HG02763 (cell line): ENCODE measurements around the gene MAP1B.
A peak's percentile ranks its signal among the peaks of the same experiment; 100 is the strongest.

Experiments
- ATAC-seq: cut with Tn5 transposase; IDR thresholded peaks from one replicate; pipeline ENCODE4 v1.9.1; 2021; ENCODE audit warnings: mild to moderate bottlenecking, moderate library complexity; ENCODE audit not compliant: unreplicated experiment

MAP1B gene

DNA sequence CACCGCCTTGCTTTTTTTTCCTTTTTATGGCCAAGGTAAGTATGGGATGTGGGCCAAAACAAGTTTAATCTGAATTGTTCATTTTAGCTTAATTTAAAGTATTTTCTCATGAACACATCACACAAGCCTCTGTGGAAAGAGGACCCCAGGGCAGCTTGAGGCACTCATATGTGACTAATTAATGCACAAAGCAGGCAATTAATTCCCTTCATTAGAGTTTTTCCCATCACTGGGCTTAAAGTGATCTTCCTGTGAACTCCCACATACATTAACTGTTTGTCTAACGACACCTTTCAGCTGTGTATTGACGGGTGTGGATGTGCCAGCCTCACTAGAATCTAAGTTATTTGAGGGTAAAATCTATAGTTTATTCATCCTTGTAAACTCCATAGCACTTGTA lies 109.5 kb downstream of the MAP1B start:
- ATAC-seq, result no peak

DNA sequence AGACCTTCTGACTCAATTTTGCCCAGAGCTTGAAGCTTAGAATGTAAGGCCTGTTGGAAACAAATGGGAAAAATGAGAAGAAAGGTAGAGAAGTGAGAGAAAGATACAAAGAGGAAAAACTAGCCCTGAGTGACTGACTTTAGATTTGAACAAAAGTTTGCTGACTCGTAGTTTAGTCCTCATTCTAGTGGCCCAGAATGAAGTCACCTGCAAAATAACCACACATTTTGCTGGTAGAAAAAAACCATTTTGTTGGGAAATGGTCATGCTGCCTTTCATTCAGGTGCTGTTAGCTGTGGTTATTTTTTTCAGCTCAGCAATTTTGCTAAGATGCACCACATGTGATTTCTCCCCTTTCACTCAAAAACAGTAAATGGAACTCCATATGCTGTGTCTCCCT lies 113.8 kb downstream of the MAP1B start:
- no peak for ATAC-seq

DNA sequence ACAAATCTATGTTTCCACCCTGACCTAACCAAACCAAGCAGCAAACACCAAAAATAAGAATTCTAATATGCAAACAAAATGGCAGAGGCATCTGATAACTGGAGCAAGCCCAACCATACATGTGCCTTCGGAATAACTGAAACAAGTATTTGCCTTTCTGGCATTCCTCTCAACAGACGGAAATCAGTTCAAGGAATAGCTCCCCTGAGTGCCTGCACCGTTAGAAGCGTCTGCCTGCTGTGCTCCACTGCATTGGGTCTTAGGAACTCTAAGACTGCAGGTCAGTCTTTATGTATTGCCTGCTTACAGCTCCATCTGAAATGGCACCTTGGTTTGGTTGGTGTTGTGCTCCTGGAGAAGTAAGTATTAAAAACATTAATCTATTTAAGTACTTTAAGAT lies 114.3 kb downstream of the MAP1B start:
- no peak for ATAC-seq

DNA sequence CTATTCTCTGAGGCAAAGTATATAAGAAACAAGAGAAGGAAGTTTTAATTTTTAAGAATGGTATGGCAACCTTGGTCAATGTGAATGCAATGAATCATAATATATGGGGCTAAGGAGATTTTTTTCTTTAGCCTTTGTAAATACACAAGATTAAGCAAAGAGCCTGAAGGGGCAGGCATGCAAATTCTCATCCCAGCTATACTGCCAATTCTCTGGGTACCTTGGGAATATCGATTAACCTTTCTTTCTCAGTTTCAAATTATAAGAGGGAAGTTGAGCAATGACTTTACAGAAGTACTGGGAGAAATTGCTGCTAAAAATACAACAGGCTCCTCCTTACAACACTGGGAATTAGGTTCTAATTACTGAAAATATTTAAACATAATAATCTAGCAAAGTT lies 115.2 kb downstream of the MAP1B start:
- no peak for ATAC-seq

DNA sequence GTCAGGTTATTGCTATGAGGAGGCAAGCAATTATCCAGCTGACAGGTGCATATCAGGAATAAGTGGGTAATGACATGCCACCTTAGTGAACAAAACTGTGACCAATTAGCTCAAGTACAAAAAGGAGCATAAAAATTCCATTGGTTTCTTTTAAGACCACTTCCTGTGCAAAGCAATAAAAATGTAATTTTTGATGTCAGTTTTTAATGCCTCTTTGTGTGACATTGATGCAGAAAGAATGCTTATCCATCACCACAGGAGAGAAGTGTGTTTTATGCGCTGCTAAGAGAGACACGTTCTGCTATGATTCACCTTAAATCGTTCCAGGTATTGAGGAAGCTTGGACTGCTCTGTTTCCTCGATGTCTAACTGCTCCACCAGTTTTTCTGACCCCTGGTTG lies 116.1 kb downstream of the MAP1B start:
- ATAC-seq, result no peak

DNA sequence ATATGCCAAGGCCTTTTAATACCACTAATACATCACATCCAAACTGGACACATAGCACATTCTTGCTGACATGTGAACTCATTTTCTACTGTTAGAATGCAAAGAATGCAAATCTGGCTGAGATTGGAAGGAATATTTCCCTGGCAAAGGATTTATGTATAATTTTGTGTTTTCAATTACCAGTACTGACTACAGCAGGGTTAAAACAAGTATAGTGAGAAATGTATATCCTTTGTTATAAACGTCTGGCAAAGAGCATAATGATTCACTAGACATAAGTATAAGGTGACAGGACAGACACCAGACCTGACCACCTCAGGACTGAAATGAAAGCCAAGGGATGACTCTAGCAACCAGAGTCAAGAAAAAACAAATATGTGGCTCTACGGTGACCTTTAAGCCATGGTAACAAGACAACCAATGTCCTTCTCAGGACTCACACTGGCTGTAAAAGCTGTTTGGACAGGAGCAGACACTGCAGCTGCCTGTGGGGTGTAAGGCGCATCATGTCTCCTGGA lies 117.7 kb downstream of the MAP1B start:
- ATAC-seq, result no peak

DNA sequence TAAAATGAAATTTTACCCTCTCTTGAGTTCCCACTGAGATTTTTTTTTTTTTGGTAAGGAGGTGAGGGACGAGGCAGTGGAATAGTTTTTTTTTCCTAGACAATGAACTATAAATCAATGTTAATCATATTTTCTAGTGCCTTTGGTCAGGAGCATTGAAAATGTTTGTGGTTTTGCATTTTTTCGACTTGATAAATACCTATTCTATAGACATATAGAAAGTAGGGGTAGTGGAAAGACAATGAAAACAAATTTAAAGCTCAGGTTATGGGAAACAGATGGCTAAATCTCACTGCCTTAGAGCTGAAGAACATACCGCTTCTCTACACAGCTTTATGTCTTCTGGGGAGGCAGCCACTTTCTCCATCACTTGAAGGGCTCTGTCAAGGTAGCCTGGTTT lies 118.5 kb downstream of the MAP1B start:
- no peak for ATAC-seq

DNA sequence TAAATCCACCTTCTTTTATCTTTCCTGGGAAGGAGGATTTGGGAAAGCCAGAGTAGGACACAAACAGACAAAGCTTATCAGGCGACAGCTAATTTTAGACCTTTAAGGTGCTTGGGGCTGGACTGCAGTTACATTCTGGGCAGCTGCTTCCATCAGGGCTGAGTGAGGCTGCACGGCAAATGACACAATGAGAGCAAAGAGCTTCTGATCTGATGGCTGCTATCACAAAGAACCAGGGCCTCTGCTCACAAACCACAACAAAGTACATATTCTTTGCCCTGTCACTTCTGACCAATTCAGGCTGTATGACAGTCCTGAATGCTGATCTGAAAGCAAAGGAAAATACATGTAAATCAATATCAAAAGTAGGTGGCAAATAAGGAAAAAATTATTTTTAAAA lies 119.7 kb downstream of the MAP1B start:
- ATAC-seq, result no peak

DNA sequence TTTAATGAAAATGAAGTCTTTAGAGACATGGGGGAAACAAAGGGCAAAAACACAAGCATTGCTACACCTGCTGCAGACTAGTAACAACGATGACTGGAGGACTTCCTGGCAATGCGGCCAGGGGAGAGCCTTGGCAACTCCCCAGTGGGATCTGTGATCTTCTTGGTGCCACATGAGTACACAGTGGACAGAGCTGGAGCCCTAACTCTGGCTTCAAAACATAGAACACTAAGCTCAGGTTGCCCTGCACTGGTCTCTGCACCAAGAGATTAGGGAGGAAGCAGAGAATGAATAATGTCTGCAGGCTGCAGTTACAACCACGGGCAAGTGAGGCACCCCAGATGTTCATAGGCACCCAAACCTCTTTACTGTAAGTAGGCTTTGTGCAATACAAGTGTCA lies 121.7 kb downstream of the MAP1B start:
- no peak for ATAC-seq

DNA sequence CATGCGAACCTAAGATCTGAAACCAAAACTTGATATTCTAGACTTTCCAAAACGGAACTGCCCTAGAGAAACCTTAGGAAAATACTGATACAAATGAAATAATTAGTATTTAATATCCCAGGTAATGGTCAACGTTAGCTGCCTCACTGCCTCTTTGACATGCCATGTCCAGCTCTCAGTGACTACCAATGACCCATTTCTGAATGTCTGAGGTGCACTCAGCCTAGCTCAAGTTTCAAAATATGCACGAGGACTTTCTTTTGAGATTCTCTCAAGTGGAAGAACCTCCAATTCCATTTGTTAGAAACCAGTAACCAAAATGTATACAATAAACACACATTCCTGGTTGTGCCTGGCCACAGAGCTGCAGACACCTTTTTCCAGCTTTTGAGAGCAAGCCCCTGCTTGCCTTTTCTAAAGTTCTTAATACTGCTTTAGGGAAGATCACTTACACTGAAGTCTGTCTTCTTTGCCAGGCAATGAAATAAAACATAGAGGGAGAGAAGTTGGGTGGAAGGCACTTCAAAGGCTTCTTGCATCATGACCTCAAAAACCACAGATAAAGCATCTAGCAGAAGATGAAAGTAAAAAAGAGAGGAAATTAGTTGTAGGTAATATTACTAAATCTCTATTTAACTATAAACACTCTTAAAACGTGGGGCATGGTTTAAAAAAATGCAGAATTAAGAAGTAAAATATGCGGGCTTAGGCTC lies 124.9 kb downstream of the MAP1B start:
- no peak for ATAC-seq

DNA sequence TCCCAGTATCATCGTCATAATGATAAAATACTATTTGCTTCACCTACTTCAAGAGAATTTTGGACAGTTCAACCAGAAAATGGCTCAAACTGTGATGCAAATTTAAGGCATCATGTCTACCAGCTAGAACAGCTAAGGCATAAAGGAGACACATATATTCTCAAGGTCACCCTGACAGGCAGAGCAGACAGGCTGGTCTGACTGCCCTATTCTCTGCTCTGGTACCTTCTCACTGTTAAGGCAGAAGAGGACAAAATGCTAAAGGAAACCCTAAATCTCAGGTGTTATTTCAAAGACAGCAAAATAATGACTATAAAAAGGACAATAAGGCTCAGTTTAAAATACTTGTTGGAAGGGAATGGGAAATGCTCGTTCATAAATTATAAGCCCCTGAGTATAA lies 125.6 kb downstream of the MAP1B start:
- ATAC-seq, result no peak

DNA sequence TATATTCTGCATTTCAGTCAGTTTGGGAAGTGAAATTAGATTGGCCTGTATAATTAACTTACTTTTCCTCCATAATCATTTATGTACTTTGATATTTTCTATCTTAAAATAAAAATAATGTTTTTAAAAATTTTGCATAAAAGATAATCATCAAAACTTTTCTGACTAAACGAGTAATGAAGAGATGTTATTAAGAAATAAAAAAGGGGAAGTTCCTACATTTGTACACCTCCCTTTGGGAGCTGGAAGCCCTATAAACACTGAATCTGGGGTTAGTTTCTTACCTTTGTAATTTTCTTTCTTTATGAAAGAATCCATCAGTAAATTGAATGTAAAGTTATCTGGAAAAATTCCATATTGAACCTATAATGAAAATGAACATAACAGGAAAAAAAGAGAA lies 126.6 kb downstream of the MAP1B start:
- no peak for ATAC-seq

DNA sequence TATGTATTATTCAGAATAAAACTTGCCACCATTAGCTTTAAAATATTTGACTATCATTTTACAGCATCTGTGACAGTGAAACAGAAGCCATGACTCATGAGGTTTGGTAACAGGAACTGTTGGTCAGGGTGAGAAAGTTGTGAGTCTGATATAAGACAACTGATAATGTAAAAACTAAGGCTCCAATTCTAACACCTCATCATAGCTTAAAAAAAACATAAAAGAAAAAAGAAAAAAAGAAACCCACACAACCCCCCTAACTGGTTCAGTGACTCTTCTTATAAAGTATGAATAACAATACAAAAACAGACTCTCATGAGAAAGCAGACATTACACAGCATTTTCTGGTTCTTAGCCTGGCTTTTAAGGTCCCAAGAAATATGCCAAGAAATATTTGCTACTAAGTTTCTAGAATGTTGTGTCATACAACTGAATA lies 127.0 kb downstream of the MAP1B start:
- ATAC-seq, result peak; percentile 70

DNA sequence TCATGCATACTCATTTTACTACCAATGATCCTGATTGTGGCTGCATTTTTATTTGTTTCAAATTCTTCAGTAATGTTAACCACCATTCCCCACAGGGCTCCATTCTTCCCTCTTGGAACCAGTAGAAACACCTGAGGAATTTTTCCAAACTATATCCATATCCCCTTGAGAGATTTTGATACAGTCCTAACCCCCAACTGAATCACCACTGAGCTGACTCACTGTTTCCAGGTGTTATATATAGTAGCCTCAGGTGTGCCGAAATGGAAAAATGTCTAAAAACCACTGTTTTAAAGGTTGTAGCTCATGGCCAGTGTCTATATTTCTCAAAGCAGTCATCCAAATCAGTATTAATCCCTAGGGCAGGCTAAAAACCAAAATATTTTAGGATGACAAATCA lies 127.6 kb downstream of the MAP1B start:
- ATAC-seq, result no peak

DNA sequence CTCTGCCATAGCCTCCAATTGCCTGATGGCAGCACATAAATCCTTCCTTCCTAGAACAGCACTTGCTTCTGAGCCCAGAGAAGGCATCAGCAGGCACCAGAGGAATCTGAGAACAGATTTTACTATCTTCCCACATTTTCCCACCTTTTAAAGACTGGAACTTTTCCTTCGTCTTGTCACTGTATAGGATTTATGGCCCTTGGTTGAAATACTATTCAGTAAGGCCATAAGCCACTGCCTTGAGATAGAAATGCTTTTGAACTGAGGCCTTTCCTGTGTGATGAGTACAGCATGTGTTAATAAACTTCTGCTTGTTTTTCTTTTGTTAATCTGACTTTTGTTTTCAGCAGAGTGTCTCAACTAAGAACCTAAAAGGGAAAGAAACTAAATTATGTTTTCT lies 128.4 kb downstream of the MAP1B start:
- no peak for ATAC-seq

DNA sequence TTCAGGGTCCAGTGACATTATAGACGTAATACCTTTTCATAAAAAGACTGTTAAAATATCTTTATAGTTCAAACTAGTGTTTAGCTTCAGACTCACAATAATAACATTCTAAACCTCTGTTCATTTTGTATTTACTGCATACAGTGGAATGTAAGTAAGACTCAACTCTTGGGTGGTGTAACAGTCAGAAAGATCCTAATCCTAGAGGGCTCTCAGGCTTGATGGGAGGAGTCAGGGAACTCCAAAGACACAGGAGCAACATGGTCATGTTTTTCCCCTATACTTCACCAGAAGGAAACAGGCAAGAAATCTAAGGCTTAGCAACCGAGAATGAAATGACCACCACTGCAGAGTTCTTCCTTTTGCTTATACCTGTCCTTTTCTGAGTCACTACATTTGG lies 130.1 kb downstream of the MAP1B start:
- ATAC-seq, result no peak

DNA sequence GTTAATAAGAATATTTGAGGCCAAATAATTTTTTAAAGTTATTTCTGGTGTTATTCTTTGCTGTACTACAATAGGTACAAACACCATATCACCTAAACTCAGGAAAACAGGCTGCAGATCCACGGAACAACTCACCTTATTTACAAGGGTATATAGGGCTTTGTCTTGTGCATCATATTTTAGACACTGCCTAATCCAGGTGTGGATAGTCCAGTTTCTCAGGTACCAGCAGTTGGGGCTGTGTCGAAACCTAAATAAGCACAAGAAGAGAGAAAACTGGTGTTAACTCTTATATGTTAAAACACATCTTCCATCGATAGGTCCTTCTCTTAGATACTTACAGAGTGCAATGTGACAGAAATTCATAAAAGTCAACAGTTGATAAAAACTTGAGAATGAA lies 130.6 kb downstream of the MAP1B start:
- ATAC-seq, result no peak

DNA sequence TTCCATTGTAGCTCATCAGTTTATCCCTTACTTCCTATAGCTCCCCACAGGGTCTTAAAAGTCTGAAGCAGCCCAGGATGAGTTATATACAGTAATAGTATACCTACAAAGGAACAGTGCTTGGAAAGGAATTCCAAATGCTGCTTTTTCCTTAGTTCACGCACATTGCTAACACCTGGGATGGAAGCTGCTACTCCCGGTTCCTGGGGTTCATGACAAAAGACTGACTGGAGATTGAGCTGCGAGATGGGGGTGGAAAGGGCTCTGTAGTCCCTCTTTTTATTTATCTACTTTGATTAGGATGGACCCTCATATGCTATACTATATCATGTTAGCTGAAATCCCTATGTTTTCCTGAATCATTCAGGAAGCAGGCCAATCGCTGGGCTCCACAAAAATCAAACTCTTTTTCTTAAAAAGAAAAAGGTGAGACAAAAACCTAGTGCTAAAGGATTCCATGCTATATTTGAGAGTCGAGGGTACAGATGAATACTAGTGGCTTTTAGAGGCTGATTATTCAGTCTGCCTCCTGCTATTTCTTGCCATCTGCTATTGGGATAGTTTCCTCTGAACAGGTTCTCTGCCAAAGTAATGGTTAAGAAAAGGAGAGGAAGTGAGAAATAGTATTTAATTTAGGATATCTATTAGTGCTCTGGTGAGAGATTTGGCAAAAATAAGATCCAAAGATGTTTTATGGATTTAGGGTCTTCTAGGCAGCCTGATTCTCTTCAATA lies 131.6 kb downstream of the MAP1B start:
- ATAC-seq, result no peak

DNA sequence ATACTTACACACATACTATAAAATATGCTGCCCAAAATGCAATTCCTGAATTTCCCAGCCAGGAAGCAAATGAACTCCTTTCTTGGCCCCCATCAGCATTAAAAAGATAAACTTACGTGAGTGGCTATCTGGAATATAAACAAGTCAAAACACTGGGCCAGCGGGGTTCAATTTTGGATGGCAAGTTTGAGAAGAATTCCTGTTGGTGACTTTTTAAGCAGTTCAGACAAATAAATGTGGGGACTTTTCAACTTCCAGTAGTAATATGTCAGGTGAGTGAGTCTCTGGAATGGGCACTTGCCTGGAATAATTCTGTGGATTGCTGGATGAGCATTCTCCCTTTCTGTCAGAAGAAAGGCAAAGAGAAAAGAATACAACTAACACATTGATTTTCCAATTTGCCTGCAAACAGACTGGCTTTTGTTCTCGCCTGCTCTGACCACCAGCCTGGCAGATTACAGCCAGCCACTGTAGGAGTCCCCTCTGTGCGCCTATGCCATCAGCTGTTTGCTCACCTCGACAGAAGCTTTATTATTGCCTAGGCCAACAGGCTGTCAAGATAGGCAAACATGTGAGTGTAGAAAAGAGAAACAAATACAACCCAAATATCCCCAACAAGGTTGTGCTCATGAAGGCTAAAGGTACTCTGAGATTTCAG lies 134.2 kb downstream of the MAP1B start:
- no peak for ATAC-seq

DNA sequence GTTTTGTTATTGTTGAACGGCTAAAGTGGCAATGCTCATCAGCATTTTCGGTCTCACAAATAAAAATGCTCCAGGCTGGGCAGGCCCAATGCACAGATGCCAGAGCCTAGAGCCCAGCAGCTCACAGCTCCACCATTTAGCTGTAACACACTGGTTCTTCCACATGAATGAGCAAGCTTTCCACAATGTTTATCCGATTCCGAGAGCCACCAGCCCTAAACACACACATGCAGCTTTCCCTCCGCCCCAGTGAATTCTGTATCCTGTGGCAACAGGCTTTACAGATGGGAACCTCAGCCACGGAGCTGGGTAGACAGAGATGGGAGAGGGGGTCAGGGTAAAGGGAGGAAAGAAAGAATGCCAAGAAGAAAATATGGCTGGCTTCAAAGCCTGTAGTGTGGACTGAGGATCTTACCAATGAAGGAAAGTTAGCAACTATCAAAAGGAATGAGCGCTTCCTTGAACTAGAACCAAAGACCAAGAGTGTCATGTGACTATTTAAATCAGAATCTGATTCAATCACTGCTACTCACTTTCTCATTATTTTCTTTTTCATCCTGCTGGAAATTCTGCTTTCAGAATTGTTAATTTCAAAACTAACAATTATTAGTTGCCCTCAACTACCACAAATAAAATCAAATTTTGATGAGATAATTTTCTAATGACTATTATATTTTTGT lies 135.7 kb downstream of the MAP1B start:
- ATAC-seq, result no peak

DNA sequence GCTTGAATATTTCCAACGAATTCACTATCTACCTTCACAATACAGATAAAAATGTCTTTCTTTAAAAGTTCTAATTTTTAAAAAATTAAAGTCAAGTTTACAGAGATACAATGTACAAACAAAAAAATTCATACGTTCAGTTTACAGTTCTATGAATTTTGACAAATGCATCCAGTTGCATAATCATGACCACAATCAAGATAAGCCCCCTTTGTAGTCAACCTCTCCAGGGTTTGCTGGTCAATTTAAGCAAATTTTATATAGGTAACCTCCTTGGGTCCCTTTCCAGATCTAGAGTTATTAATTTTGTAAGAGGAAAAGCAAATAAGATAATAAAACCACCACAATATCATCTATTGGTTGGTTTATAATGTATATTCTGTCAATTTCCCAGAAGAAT lies 136.4 kb downstream of the MAP1B start:
- ATAC-seq, result no peak
